HK-2 (cell line): ENCODE results near the gene ZBTB7C.

Experiments
- DNase-seq: peaks from one replicate; pipeline ENCODE4 v3.0.0-alpha.2; 2018; ENCODE audit not compliant: unreplicated experiment

Gene ZBTB7C

GRCh38 chr18:48324651-48325050 is 84.5 kb downstream of the ZBTB7C start:
- no peak for DNase-seq

DNA sequence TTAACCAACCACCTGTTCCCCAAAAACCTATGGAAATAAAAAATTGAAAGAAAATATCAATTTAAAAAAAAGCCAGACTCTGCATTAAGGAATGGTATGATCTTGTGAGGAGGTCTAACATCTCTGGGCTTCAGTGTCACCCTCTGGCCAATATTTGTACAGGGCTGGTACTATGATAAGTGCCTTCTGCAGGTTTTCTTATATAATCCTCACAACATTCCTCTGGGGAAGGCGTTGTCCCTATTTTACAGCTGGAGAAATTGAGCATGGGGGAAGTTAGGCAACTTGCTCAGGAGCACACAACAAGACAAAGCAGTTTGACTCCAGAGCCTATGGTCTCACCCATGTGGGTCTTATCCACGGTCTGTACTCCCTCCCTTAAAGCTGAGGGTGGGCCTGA is 86.0 kb downstream of the ZBTB7C start:
- no peak for DNase-seq

- no peak for DNase-seq
Measured at GRCh38 chr18:48321536-48321935, 87.6 kb downstream of the ZBTB7C start.

DNA sequence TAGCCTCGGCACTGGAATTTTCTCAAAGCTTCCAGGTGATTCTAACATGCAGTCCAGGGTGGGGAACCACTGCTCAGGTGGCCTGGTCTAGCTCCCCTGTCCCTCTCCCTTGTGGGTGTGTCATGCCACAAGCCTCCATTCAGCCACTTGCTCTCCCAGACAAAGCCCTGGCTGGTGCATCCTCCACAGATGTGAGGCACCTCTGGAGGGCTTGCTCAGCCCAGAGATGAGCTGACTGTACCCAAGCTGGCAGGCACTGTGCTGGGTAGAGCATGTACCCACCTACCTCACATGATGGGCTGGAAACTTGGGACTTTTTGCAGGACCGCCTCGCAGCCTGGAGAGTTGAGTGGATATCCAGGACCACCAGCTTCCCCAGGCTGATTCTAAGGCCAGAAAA is 88.1 kb downstream of the ZBTB7C start:
- no peak for DNase-seq

- no peak for DNase-seq
Measured at GRCh38 chr18:48320639-48320945, 88.6 kb downstream of the ZBTB7C start.

GRCh38 chr18:48319801-48320638 is 89.2 kb downstream of the ZBTB7C start:
- peak; percentile 3 for DNase-seq

DNA sequence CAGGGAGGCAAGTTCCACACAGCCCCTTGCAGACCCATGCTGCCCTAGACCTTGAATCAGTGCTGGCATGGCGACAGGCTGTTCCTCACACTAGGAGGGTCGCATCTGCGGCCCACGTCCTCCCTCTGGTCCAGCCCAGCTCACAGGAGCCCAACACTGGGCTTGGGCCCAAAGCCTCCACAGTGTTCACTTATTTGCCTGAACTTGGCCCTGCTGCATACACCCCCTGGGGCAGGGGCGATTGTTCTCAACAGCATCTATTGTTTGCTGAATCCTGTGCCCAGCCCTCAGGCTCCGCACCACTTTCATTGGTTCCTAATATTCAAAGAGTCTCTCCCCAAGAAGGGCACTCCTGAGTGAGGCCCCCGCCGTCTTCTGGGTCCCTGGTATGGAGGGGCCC is 90.7 kb downstream of the ZBTB7C start:
- no peak for DNase-seq

- no peak for DNase-seq
Measured at GRCh38 chr18:48317781-48318381, 91.3 kb downstream of the ZBTB7C start.

GRCh38 chr18:48316177-48316576 is 93.0 kb downstream of the ZBTB7C start:
- no peak for DNase-seq

- DNase-seq, result no peak
Measured at GRCh38 chr18:48314690-48315089, 94.5 kb downstream of the ZBTB7C start.

- DNase-seq, result no peak
Measured at GRCh38 chr18:48313792-48314191, 95.4 kb downstream of the ZBTB7C start.

GRCh38 chr18:48312066-48312465 is 97.1 kb downstream of the ZBTB7C start:
- DNase-seq, result no peak

GRCh38 chr18:48310999-48311398 is 98.2 kb downstream of the ZBTB7C start:
- DNase-seq, result no peak

GRCh38 chr18:48310353-48310752 is 98.8 kb downstream of the ZBTB7C start:
- no peak for DNase-seq

DNA sequence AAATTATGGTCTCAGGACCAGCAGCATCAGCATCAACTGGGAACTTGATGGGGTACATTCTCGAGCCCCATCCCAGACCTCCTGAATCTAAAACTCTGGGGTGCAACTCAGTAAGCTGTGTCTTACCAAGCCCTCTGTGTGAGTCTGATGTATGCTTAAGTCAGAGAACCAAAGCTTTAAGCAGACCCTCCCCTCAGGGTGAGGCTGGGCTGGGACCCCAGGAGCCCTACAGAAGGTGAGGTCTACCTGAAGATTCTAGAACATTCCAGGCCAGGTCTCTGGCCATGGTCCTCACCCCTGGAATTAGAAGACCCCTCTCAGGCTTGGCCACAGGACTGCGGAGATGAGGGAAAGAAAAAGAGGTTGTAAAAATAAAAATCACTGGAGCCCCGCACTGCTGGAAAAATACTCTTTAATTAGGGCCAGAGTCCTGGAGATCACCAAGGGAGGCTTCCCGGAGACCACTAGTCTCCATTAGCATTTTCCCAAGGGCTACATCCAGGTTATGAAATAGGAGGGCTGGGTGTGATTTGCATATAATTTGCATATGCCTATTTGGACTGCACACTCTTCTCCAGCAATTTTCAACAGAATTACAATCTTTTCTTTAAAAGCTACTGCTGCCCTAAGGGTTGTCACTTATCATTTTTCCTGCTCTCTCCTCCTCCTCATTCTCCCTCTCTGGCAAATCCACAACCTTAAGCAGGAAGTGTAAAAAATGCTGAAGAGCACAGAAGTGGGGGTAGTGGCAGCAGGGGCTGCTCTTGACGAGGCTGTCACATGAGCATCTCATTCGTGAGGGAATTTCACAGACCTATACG is 100.2 kb downstream of the ZBTB7C start:
- DNase-seq, result no peak

GRCh38 chr18:48308027-48308635 is 101.1 kb downstream of the ZBTB7C start:
- no peak for DNase-seq

DNA sequence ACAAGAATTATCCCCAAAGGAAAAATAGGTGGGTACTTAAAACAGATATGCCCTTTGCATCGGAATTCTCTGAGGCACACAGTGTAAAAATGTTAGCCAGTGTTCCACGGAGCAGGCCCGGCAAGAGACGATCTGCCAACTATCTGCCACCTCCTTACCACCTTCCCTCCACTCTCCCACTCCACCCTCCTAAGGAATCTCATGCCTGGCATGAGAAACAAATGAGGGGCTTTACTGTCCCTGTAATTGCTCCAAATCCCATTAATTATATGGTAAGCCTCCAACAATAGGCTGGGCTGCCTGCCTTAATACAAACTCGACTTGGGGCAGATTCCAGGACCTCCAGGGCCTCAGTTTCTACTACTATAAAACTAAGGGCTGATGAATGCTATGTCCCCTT is 102.3 kb downstream of the ZBTB7C start:
- no peak for DNase-seq

GRCh38 chr18:48304906-48305693 is 104.1 kb downstream of the ZBTB7C start:
- DNase-seq, result no peak

- no peak for DNase-seq
Measured at GRCh38 chr18:48303883-48304282, 105.3 kb downstream of the ZBTB7C start.

- no peak for DNase-seq
Measured at GRCh38 chr18:48302736-48303135, 106.4 kb downstream of the ZBTB7C start.

- DNase-seq, result peak; percentile 4
Measured at GRCh38 chr18:48300463-48300961, 108.7 kb downstream of the ZBTB7C start.
